Activated naive CD4-positive, alpha-beta T cell treated with anti-CD3 and anti-CD28 coated beads, Interleukin-2, amount 10 ng/mL, durations not matched to agents 7 days and 5 days (primary cell): ENCODE measurements around the gene SCFD1.

ENCODE experiments used
- CTCF ChIA-PET: fragments of 350-600 bp; sonication (Branson Sonifier 250); formaldehyde crosslinking; loops from one replicate; lab custom pipeline; 2021; ENCODE audit warnings: antibody characterized with exemption; lab: Charles Lee
- DNase-seq: peaks from one replicate; pipeline ENCODE4 v3.0.0-alpha.2; 2020
- H3K27ac Mint-ChIP-seq: one replicate; pipeline ENCODE4 v1.8.0; 2021; ENCODE audit warnings: mild to moderate bottlenecking, moderate library complexity, mixed read lengths
- H3K27me3 Mint-ChIP-seq: one replicate; pipeline ENCODE4 v1.8.0; 2021; ENCODE audit warnings: mild to moderate bottlenecking, mixed read lengths
- H3K36me3 Mint-ChIP-seq: one replicate; pipeline ENCODE4 v1.8.0; 2021; ENCODE audit warnings: mixed read lengths
- H3K4me1 Mint-ChIP-seq: one replicate; pipeline ENCODE4 v1.8.0; 2021; ENCODE audit warnings: mixed read lengths
- H3K4me3 Mint-ChIP-seq: one replicate; pipeline ENCODE4 v1.8.0; 2021; ENCODE audit warnings: mild to moderate bottlenecking, moderate library complexity, mixed read lengths
- H3K9me3 Mint-ChIP-seq: one replicate; pipeline ENCODE4 v1.8.0; 2021; ENCODE audit warnings: mixed read lengths

Gene SCFD1

GRCh38 chr14:30771595-30771994, 149.5 kb downstream of the SCFD1 start:
- DNase-seq: no peak
- no peaks in the 10 kb centered on the region for H3K36me3 Mint-ChIP-seq
- no peak overlapping the region for H3K4me3 Mint-ChIP-seq
- peaks cover 28% of the 10 kb centered on the region for H3K27me3 Mint-ChIP-seq
- CTCF ChIA-PET: no interaction called here
- no peak overlapping the region for H3K27ac Mint-ChIP-seq
- no peaks in the 10 kb centered on the region for H3K4me1 Mint-ChIP-seq
- no peaks in the 10 kb centered on the region for H3K9me3 Mint-ChIP-seq

- CTCF ChIA-PET: no interaction called here
- no peak for DNase-seq
Measured at GRCh38 chr14:30779210-30779609, 157.1 kb downstream of the SCFD1 start.

More at GRCh38 chr14:30779210-30779609, 157.1 kb downstream of the SCFD1 start:
- H3K27ac Mint-ChIP-seq: no peak overlapping the region
- no peaks in the 10 kb centered on the region for H3K36me3 Mint-ChIP-seq
- H3K4me3 Mint-ChIP-seq: no peak overlapping the region
- no peaks in the 10 kb centered on the region for H3K27me3 Mint-ChIP-seq
- no peaks in the 10 kb centered on the region for H3K4me1 Mint-ChIP-seq
- no peaks in the 10 kb centered on the region for H3K9me3 Mint-ChIP-seq
